Stimulated activated CD8-positive, alpha-beta memory T cell treated with anti-CD3 and anti-CD28 coated beads, Interleukin-4, amount 100 ng/mL, for 1 hour (primary cell): Measurements from ENCODE around the gene OR9K2.
"Not testable (repeated sequence)": the region's sequence is repeated elsewhere in the genome, so short reads cannot be mapped to it uniquely, and the experiment has no call there.

Experiments used
- DNase-seq, 2 donors: peaks; one replicate each; pipeline ENCODE4 v3.0.0-alpha.2; 2020; ENCODE audit warnings: low read depth in 2 of 2, low spot score in 1 of 2

Gene OR9K2, protein sequence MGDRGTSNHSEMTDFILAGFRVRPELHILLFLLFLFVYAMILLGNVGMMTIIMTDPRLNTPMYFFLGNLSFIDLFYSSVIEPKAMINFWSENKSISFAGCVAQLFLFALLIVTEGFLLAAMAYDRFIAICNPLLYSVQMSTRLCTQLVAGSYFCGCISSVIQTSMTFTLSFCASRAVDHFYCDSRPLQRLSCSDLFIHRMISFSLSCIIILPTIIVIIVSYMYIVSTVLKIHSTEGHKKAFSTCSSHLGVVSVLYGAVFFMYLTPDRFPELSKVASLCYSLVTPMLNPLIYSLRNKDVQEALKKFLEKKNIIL

DNA sequence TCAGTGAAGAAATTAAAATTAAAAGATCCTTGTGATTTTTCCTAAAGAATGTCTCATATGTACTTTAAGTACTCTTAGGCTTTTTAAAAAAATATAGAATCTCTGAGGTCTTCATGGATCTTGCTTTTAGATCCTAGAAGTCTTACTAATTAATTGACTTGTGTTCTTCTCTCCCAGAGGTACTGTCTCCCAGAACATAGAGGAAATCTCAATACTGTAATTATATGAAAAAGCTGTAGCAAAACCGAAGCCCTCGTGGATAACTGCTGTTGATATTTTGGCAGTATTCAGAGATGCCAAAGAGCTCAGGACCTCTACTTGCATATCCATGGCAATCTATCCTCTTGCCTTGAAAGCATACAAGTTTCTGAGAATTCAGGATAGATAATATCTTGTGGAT is at the start of gene OR9K2:
OR9K2 (plus strand) TSS at position 301 of the 400 bp plus-strand sequence. CDS start 3,429 bp downstream, outside the sequence.
- no peak for DNase-seq

DNA sequence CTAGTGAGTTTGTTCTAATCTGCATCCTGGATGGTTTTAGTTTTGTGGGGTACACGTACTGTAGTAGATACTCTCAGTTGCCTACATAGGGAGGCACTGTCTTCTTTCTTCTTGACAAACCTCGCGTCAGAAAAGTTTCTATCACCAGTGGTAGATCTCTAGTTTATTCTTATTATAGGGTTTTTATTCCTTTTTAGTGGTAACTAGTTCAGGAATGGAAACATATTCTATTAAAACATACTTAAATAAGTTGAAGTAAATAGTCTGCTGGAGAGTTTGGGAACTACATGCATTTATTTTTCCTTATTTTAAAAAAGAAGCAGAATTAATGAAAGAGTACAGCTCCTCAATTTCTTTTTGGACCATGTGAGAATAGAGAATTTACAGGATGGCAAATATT is 33.6 kb upstream of the OR9K2 start:
- DNase-seq, result no peak

DNA sequence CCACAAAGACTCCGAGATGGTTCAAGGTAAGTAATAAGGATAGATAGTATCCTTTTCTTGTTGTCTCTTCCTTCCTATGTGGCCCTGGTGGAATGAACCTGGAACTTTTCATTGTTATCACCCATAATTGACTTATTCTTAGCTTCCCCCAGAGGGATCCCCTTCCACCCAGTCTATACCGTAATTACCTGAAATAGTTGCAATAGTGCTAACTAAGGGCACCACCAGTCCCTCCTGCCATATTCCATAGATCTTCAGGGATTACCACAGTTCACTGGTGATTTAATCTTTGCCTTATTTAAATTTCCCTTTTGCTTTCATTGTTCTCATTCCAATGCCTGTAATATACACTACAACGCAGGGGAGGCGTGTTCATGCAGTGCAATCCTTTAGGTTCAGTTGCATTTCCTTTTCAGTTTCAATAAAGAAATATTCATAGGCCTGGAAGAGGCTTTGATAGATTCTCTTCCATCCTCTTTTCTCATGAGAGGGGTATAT is 13.8 kb upstream of the OR9K2 start:
- no peak for DNase-seq

DNA sequence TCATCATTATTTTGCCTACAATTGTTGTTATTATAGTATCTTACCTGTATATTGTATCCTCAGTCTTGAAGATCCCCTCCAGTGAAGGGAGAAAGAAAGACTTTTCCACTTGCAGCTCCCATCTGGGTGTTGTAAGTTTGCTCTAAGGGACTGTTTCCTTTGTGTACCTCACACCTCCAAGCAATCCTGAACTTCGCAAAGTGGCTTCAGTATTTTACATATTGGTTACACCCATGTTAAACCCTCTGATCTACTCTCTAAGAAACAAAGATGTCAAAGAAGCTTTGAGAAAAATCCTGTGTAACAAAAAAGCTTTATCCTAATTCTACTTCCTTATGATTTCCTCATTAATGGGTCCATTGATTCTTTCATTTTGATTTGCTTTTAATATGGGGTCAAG is 10.1 kb upstream of the OR9K2 start:
- no peak for DNase-seq

DNA sequence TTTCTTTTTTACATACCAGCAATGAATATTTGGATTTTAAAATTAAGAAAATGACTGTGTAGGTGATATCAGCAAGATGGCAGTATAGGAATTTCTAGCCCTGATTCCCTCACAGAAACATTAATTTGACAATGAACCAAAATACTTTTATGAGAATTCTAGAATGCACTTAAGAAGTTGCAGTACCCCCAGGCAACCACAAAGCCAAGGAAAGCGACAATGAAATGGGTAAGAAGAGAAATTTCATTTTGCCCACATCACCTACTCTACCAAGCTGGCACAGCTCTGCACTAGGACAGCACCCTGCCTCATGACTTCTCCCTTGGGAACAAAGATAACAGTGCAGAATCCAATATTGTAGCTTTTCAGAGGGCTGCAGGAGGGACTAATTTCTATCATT is 6.6 kb downstream of the OR9K2 start:
- no peak for DNase-seq

DNA sequence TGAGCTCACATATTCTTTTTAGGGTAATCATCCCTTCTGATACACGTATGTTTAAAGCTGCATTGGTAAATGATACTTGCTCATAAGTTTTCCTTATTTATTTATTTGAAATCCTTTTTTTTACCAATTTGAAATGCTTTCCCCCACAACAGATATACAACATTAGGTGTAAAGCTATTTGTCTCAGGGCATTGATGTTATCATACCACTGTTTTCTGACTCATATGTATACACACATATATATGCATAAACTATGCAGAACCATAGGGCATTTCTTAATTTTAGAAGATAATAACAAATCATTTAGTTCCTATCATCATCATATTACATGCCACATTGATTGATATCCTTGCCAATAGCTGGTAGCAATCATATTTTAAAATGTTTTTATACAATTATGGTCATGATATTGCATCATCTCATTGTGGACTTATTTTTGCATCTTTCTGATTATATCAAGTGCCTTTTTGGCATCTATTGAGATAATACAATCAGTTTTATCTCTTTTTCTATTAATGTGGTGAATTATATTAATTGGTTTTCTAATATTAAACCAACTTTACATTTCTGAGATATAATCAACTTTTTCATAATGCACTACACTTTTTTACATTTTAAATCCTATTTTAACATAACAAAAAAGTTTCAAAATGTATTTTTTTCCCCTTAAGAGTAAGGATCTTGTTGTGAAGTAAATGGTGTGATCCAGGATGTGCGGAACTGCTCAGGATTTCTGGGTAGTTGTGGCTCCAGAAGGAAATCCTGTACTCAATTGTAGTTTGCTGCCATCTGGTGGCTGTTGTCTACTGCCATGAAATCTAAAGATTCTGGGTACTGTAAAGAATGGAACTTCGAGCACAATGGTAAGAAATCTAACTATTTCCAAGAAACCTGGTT is 16.7 kb downstream of the OR9K2 start:
- peak in 1 of 2 donors; percentile 9 for DNase-seq

DNA sequence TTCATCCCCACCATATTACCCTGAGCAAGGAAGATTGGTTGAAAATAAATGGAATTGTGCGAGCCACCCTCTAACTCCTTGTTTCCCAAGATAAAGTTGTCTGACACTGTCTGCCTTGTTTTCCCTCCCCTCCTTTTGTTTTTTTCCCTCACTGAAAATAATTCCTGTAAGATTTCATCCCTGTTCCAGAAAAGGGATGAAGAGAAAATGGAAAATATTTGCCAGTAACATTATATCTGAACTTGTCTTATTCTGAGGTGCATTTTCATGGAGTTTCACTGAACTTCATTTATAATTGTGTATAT is 17.3 kb downstream of the OR9K2 start:
- DNase-seq, result no peak

DNA sequence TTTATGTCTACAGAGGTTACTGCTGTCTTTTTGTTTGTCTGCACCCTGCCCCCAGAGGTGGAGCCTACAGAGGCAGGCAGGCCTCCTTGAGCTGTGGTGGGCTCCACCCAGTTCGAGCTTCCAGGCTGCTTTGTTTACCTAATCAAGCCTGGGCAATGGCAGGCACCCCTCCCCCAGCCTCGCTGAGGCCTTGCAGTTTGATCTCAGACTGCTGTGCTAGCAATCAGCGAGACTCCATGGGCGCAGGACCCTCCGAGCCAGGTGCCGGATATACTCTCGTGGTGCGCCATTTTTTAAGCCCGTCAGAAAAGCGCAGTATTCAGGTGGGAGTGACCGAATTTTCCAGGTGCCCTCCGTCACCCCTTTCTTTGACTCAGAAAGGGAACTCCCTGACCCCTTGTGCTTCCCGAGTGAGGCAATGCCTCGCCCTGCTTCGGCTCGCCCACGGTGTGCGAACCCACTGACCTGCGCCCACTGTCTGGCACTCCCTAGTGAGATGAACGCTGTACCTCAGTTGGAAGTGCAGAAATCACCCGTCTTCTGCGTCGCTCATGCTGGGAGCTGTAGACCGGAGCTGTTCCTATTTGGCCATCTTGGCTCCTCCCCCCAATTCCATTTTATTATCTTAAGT is 40.9 kb downstream of the OR9K2 start:
- not testable (repeated sequence) for DNase-seq

DNA sequence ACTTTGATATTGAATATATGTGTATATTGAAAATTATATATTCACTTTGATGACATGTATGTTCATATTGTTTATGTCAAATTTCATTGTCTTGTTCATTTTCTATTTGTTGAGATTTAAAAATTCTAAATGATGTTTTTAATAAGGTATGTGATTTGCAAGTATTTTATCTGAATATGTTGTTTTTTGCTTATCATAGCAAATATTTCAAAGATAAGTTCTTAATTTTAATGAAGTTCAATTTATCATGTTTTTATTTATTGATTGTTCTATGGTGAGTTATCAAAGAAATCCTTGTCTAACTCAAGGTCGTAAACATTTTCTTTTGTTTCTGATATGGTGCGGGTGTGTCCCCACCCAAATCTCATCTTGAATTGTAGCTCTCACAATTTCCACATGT is 45.2 kb downstream of the OR9K2 start:
- DNase-seq, result no peak

DNA sequence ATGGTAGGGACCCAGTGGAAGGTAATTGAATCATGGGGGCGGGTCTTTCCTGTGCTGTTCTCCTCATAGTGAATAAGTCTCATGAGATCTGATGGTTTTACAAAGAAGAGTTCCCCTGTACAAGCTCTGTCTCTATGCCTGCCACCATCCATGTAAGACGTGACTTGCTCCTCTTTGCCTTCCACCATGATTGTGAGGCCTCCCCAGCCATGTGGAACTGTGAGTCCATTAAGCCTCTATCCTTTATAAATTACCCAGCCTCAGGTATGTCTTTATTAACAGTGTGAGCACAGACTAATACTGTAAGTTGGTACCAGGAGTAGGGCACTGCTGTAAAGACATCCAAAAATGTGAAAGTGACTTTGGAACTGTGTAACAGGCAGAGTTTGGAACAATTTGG is 45.6 kb downstream of the OR9K2 start:
- not testable (repeated sequence) for DNase-seq

DNA sequence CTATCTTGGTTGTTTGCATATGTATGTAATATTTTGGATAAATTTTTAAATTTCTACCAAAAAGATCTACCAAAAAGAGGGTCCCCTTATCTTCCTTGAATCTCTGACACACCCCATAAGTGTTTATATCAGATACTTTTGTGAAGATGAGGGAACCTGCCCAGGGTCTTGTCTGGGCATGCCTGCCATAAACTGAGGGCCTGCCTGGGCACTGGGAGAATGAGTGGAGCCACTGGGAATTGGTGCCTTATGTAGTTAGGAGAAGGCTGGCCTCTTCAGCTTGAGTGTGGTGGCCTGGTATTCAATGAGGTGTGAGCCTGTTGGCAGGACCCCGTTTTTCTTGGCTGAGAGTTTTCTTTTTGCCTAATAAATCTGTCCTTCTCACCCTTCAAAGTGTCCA is 46.5 kb downstream of the OR9K2 start:
- DNase-seq, result no peak

DNA sequence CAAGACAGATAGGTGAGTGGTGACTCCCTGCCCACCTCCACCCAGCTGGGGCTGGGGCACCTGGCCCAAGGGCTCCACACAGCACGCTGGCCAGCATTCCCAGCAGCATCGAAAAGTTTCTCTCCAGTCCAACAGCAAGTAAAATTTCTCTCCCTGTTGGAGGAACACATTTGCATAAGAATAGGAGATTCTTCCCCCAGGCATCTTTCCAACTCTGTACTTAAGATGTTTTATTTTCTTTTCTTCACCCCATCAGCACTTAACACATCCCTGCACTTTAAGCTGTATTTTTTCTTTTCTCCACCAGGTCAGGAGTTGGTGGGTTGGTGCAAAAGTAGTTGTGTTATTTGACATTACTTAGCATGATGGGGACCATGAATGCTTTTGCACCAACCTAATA is 47.2 kb downstream of the OR9K2 start:
- DNase-seq, result no peak
